ENCODE data around the gene TSHZ2.

TSHZ2 gene

GRCh38 chr20:53216478-53216855 lies 244.3 kb downstream of the TSHZ2 start:
- DNase-seq = no peak

- peak; percentile 80 for DNase-seq
Observed at GRCh38 chr20:53216856-53217576, 244.9 kb downstream of the TSHZ2 start.

- no peak for DNase-seq
Observed at GRCh38 chr20:53220482-53221307, 248.5 kb downstream of the TSHZ2 start.

GRCh38 chr20:53221731-53222130 lies 249.6 kb downstream of the TSHZ2 start:
- no peak for DNase-seq

GRCh38 chr20:53222416-53222815 lies 250.3 kb downstream of the TSHZ2 start:
- DNase-seq = no peak

GRCh38 chr20:53222932-53223331 lies 250.8 kb downstream of the TSHZ2 start:
- DNase-seq = no peak

- no peak for DNase-seq
Observed at GRCh38 chr20:53223626-53224172, 251.5 kb downstream of the TSHZ2 start.

GRCh38 chr20:53224851-53225250 lies 252.7 kb downstream of the TSHZ2 start:
- DNase-seq = peak; percentile 17

- peak; percentile 90 for DNase-seq
Observed at GRCh38 chr20:53226826-53227225, 254.7 kb downstream of the TSHZ2 start.

GRCh38 chr20:53227523-53227922 lies 255.4 kb downstream of the TSHZ2 start:
- no peak for DNase-seq

- DNase-seq = no peak
Observed at GRCh38 chr20:53231061-53231460, 258.9 kb downstream of the TSHZ2 start.

GRCh38 chr20:53237461-53237860 lies 265.3 kb downstream of the TSHZ2 start:
- DNase-seq = no peak

GRCh38 chr20:53238121-53238660 lies 266.0 kb downstream of the TSHZ2 start:
- DNase-seq = no peak

- no peak for DNase-seq
Observed at GRCh38 chr20:53243152-53243551, 271.0 kb downstream of the TSHZ2 start.

GRCh38 chr20:53244711-53245110 lies 272.6 kb downstream of the TSHZ2 start:
- no peak for DNase-seq

GRCh38 chr20:53245574-53245973 lies 273.4 kb downstream of the TSHZ2 start:
- no peak for DNase-seq

GRCh38 chr20:53247468-53248103 lies 275.4 kb downstream of the TSHZ2 start:
- DNase-seq = no peak

GRCh38 chr20:53250456-53250855 lies 278.3 kb downstream of the TSHZ2 start:
- DNase-seq = no peak

GRCh38 chr20:53252002-53252401 lies 279.8 kb downstream of the TSHZ2 start:
- no peak for DNase-seq

GRCh38 chr20:53253668-53254067 lies 281.5 kb downstream of the TSHZ2 start:
- DNase-seq = no peak

- no peak for DNase-seq
Observed at GRCh38 chr20:53255102-53255710, 283.0 kb downstream of the TSHZ2 start.

- no peak for DNase-seq
Observed at GRCh38 chr20:53258741-53259140, 286.6 kb downstream of the TSHZ2 start.

GRCh38 chr20:53260168-53260567 lies 288.0 kb downstream of the TSHZ2 start:
- no peak for DNase-seq

Data from RPMI8226 (cell line).